GM19468 (cell line): Measurements from ENCODE around the gene SLC12A7.
"Not testable (repeated sequence)": the region's sequence is repeated elsewhere in the genome, so short reads cannot be mapped to it uniquely, and the experiment has no call there.

Experiments
- ATAC-seq: cut with Tn5 transposase; IDR thresholded peaks from one replicate; pipeline ENCODE4 v1.9.1; 2021; ENCODE audit warnings: mild to moderate bottlenecking, moderate library complexity, moderate number of reproducible peaks; ENCODE audit not compliant: unreplicated experiment; ENCODE audit errors: extremely low read depth

Gene SLC12A7

DNA sequence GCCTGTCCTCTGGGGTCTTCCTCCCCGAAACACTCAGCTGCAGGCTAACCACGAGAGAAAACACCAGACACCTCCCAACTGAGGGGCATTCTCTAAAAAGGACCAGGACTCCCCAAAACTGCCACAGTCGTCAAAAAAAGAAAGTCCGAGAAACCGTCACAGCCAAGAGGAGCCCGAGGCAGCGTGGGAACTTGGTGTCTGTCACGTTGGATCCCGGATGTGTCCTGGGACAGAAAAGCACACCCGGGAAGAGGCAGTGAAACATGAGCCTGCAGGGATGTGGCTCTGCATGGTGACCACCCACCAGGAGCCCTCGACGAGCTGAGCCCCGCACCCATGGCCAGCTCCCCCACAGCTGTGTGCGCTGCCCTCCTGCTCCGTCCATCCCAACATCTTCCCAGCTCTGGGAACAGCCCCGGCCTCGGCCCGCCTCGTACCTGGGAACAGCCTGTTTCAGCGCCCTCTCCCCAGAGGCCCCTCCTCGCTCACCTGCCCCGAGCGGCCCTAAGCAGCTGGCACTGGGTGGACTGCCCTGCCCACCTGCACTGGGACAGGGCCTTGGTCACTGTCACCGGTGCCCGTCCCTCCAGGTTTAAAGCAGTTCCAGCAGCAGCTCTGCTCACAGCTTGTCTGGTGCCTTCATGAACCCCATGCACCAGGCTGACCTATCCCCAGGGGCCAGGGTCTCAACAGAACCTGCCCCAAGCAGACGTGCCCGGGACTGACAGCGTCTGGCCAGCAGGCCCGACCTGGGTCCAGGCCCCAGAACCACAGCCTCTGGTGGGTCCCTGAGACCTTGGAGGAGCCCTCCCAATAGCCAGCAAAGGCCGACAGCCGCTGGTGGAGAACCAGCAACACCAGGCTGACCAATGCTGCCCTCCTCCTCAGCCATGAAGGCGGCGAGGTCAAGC is 10.9 kb downstream of the SLC12A7 start:
- no peak for ATAC-seq

DNA sequence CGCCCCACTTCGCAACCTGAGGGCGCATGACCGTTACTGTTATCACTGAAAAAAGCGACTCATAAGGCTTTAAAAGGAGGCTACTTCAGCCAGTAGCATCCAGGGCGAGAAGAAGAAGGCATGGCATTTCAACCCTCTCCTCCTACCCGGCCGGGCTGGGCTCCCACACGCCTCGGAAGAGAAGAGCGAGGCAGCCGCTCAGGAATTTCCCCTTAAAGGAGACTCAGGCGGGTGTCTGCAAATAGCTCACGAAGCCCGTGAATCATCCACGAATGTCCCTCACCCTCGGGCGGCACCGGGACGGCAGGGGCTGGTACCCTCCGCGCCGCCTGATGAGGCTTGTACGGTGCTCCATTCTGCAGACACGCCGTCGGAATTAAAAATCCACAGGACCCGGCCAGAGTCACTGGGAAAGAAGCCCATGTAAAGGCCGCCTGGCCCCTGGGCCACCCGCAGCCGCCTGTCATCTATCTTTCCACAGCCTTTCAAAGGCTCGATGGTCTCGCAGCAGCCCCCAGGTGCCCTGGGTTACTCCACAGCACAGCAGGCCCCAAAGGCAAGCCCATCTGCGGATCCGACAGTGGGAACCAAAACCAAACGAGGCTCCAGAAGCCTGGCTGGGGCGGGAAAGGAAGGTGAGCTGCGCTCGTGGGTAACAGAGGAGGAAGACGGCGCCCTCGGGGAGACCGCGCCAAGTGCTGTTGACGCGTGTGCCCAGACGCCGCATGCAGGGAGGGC is 11.8 kb downstream of the SLC12A7 start:
- no peak for ATAC-seq

DNA sequence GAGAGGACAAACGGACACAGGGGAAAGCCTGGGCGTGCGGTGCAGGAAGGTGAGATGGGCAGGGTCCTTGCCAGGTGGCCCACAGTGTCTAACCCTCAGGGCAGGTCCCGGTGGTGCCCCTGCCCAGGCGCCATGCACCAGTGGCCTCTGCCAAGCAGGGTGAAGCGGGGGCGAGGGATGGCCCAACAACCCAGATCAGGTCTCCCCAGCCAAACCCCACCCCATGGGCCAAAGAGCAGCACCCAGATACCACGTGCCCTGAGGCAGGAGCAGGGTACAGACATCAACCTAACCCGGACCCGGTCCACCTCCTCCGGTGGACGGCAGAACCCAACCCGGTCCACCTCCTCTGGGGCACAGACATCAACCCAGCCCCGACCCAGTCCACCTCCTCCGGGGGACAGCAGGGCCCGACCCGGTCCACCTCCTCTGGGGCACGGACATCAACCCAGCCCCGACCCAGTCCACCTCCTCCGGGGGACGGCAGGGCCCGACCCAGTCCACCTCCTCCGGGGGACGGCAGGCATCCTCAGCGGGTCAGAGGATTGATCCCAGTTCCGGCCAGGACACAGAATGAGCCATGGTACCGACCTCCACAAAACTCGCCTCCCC is 12.8 kb downstream of the SLC12A7 start:
- no peak for ATAC-seq

DNA sequence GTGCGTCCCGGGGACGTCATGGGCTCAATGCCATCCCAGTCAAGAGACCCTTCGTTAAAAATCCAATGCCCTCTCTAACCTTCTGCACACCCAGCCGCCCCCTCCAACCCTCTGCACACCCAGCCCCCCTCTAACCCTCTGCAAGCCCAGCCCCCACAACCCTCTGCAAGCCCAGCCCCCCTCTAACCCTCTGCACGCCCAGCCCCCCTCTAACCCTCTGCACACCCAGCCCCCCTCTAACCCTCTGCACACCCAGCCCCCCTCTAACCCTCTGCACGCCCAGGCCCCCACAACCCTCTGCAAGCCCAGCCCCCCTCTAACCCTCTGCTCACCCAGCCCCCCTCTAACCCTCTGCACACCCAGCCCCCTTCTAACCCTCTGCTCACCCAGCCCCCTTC is 13.9 kb downstream of the SLC12A7 start:
- not testable (repeated sequence) for ATAC-seq

DNA sequence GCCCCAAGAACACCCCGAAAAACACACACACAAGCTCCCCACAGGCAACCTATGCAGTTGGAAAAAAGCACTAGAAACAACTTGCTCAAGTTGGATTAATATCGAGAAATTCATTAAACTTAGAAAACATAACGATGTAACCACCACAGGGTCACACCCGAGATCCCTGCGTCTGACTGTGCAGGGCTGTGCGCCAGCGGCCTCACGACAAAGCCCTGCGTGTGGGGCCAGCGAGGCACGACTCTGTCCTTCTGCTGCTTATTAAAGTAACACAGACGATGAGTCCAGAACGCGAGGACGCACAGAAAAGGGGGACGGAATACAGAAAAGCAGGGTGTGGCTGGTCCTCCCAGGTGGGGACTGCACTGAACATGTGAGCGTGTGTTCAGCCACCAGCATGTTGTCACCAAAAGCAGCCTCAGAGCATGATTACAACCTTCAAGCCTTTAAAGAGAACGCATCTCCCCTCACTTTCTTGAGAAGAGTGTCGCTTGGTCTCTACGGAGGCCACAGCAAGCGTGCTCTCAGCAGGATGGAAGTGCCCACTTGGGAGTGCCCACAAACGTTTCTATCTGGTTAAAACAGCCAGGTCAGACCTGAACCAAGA is 14.4 kb downstream of the SLC12A7 start:
- no peak for ATAC-seq

DNA sequence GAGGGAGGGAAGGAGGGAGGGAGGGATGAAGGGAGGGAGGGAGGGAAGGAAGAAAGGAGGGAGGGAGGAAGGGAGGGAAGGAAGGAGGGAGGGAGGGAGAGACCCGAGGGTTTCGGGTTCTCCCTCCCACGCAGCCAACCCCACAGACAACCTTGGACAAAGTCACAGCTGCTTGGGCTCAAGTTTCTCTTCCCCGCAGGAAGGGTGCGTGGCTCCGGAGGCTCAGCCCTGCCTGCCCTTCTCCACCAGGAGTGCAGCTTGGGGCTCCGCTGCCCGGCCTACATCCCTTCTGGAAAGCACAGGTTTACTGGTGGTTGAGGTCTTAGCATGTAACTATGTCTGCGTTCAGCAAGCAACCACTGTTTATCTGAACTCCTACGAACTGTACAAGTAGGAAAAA is 15.0 kb downstream of the SLC12A7 start:
- no peak for ATAC-seq

DNA sequence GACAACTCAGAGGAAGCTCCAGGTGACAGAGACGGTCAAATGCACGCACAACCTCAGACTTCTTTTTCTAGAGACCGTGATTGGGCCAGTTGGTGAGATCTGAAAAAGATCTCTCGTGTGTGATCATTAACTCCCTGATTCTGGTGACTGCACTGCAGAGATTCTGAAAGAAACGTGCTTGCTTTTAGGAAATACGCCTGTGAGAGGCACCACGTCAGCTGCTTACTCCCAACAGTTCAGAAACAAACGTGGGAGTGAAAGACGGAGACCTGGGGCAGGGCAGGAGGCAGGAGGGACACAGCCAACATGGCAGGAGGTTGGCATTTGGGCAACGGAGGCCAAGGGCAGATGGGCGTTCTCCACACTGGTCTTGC is 15.9 kb downstream of the SLC12A7 start:
- ATAC-seq: no peak

DNA sequence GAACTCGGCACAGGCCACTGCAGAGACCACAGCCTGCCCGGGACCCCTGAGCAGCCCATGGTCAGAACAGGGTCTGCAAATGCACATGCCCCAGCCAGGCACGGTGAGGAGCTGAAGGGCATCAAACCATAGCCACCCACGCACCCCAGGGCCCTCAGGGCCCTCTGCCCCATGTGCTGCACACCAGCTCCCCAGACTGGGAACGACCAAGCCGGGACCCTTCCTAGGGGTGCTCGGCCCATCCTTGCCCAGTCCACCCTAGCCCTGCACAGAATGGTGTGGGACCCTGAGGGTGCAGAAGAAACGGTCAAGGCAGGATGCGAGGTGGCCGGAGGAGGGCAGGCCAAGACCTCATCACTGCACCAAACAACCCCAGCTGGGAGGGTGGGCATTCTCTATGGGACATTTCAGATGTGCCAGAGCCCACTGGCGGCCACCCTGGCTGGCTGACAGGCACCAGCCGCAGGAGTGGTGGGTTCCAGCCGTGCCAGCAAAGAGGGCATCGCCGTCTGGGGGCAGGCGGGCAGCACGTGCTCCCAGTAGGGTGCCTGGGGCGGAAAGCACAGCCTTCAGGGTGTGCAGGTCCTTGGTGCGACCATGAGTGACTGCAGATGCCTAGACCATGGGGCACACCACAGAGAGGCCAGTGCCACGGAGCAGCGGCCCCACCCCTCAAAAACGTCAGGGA is 16.4 kb downstream of the SLC12A7 start:
- no peak for ATAC-seq

DNA sequence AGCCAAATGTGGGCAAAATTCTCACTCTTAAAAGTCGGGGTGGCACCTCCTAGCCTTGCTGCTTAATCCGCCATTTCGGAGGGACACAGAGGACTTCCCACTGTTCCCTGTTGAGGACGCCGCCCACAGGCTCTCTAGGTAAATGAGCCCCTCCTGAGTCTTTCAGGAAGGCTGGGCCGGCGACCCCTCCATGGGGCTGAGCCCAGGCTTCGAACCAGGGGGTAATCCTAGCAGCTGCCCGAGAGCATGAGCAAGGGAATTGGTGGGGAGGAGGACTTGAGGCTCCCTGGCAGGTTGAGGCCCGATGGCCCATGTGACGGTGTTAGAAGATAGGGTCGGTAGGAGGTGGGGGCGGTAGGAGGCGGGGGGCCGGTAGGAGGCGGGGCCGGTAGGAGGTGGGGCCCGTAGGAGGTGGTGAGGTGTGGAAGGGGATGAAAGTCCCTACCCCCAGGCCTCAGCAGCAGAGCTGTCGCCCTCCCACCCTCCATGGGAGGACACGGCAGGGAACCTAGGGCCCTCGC is 17.1 kb downstream of the SLC12A7 start:
- no peak for ATAC-seq

DNA sequence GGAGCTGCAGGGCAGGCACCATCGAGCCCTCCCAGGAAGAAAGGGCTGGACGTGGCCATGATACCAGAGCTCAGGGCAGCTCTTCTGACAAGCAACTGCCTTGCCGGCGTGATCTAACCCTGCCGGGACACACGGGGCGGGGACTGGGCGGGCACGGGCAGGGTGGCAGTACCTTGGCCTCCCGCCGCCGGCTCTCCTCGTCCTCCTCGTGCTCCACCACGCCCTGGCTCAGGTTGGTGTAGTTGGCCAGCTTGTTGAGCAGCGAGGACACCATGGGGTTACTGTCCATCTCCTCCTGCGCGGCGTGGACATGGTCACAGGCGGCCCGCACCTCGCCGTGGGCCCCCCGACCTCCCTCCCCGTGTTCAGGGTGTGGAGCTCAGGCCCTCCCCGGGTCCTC is 18.5 kb downstream of the SLC12A7 start:
- no peak for ATAC-seq

DNA sequence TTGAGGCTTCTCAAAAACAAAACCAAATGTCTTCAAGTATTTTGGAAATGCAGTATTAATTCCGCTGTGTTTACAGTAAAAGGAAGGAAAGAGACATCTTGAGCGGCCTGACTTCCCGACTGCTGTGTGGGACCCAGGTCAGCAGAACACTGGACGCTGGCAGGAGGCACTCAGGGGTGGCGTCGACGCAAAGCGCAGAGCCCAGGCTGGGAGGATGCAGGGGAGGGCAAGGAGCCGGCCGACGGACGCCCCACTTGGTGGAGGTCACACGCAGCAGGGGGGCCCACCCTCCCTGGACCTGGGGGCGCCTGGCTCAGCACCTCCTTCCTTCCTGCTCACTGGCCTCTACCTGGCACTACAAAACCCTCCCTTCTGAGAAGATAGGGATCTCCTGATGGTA is 19.7 kb downstream of the SLC12A7 start:
- no peak for ATAC-seq

DNA sequence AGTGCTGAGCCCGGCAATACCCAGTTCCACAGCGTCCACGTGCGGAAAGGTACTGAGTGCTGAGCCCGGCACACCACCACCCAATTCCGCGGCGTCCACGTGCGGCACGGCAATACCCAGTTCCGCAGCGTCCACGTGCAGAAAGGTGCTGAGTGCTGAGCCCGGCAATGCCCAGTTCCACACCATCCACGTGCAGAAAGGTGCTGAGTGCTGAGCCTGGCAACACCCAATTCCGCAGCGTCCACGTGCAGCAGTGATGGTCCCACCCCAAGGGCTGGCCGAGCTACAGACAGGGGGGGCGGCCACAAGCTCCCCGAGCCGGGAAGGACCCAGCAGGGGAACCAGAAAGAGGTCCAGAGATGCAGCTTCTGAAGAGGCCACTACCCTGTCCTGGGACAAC is 20.2 kb downstream of the SLC12A7 start:
- ATAC-seq: no peak

DNA sequence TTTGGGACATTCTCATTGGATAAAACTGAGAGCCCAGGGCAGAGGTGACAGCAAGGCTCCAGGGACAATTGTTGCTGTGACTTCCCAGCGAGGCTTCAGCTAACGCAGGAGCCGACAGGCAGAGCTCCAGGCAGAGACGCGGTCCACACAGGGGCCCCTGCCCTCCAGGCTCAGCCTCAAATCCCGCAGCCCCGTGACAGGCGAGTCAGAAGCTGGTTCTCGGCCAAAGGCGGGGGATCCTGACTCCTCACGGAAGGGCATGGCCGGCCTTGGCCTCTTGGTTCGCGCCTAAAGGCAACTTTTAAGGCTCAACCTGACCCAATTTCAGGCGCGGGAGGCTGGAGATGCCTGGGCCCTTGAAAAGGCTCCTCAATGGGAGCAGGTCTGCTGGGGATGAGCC is 21.3 kb downstream of the SLC12A7 start:
- no peak for ATAC-seq

DNA sequence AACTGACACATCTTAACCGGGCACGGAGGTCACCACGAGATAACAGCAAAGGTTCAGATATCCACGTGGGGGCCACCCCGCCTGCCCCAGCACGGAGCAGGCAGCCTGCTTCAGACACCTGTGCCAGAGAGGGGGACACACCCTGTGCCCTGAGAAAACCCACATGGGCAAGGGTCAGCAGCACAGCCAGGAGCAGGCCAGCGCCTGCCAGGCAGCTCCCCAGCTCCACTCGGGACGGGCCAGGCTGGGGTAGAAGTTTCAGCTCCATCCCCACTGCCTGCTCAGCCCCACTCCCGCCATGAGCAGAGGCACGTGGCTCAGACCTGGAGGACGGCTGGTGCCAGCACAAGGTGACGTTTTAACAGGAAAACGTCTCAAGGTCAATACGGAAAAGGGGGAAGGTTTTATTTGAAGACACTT is 22.2 kb downstream of the SLC12A7 start:
- no peak for ATAC-seq

DNA sequence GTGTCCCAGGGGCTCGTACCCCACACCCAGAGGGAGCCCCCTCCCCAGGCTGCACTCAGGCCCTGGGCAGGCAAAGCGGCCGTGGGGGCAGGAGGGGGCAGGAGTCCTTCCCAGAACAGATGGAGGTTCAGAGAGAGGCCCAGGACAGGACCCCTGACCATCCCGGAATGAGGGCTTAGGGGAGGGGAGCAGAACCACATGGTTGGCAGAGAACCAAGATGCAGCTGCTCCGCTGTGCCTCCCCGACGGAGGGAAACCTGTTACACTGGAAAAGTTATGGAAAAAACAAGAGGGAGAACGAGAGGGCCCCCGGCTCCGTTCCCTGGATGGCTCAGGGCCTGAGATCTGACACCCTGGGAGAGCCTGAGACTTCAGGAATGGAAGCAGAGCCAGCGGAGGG is 22.7 kb downstream of the SLC12A7 start:
- no peak for ATAC-seq

DNA sequence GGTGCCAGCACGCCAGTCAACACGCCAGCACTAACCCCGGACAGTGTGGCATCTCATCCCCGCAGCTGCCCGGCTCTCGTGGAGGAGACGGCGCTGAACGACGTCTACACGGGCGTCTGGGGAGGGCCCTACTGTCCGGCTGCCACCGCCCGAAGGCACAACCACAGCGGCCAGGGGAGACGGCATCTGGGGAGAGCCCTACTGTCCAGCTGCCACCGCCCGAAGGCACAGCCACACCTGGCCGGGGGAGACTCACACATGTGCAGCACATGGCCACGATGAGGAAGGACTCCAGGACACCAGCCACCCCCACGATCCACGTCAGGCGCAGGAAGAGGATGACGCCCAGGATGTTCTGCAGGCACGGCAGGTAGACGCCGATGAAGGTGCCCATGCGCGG is 23.1 kb downstream of the SLC12A7 start:
- ATAC-seq: no peak

DNA sequence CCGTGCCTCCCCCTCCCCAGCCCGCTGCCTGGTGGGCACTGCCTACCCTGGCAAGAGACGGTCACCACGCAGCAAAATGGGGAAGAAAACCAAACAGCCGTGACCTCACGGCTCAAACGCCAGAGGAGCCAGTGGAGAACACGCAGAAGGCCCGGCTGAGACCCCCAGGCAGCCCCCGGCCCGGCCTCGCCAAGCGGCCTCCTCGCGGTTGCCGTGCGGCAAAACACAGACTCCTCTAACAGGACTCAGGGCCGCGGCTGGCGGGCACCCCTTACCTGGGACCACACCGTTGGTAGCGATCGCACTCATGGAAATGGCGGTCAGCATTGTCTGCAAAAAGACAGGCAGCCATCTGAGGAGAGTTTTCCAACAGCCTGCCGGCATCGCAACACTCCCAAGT is 23.8 kb downstream of the SLC12A7 start:
- ATAC-seq: no peak

DNA sequence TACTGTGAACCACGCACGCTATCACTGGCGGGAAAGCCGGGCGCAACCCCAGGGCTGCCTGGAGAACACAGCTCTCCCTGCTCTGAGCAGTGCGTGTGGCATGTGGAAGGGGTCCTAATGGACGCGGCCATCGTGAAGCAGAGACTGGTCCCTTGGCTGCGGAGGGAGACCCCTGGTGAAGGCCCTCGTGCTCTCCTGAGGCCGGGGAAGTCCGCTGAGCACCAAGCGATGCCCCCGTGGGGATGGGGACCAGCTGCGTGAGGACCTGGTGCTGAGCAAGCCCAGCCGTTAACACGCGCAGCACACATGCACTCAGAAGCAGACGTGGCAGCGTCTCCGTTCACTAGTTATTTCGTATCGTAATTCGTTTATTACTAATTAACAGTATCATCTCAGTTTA is 24.4 kb downstream of the SLC12A7 start:
- no peak for ATAC-seq

DNA sequence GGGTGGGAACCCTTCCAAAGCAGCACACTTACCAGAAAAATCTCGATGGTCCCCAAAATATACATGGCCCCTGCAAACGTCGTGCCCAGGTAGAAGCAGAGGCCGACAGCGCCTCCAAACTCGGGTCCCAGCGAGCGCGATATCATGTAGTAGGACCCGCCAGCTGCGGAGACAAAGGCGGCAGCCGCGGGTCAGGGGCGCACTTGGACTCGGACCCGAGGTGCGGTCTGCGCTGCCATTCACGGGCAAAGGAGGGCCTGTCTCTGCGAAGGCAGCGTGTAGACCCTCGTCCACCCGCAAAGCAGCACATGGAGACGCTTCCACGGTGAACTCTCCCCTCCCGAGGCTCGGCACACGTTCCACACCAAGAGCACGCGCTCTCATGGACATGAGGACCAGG is 25.0 kb downstream of the SLC12A7 start:
- no peak for ATAC-seq

DNA sequence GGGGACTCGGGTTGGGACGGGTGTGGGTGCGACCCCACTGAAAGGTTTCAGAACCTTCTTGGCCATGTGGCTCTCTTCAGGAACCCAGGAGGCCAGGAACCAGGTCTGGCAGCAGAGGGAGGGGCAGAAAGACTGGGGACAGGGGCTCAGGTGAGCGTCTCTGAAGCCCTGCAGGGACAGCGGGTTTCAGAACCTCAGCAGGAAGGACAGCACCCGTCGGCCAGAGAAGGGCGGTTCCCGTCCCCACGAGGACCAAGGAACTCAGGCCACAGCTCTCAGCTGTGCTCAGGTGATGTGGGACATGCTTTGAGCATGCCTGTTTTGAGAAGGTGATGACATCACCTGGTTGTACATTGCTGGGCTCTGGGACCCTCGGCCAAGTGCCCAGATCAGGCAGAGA is 25.7 kb downstream of the SLC12A7 start:
- ATAC-seq: no peak
